HG02759 (cell line): ENCODE results near the gene TUBGCP6.
A peak's percentile ranks its signal among the peaks of the same experiment; 100 is the strongest.

ENCODE experiments used
- ATAC-seq: cut with Tn5 transposase; IDR thresholded peaks from one replicate; pipeline ENCODE4 v1.9.1; 2021; ENCODE audit warnings: mild to moderate bottlenecking, moderate library complexity; ENCODE audit not compliant: unreplicated experiment

TUBGCP6 gene

DNA sequence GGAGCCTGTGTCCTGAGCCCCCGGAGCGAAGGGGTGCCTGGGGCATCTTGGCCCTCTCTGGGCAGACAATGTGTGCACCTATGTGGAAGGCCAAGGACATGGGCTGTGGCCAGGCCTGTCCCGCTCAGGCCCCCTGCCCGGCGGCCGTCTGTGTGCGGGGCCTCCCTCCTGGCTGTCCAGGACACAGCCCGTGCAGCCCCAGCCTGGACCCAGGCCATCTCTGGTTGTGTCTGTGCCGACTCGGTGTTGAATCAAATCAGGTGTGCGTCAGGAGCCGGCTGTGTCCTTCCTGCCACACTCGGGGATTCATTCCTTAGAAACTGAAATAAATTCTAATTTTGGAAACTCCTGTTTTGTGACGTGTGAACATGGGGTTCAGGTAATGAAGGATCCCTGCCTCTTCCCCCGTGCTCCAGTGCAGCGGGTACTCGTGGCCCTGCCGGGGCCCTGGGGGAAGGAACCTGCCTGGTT is 45.5 kb downstream of the TUBGCP6 start:
- no peak for ATAC-seq

DNA sequence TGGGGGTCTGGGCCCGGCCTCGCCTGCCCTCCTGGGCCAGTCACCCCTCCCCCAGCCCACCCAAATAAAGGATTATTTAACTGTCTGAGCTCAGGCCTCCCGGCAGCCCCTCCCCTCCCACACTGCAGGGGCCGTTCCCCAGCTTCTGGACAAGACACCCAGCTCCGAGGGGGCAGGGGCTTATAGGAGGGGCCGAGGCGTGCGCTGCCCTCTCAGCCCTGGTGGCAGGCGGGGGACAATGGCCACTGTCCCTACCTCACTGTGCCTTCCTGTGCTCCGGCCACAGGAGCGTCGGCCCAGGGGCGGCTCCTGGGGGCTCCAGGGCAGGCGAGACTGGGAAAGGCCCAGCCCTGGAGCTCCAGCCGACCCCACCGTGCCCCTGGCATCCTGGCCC is 46.2 kb downstream of the TUBGCP6 start:
- no peak for ATAC-seq

DNA sequence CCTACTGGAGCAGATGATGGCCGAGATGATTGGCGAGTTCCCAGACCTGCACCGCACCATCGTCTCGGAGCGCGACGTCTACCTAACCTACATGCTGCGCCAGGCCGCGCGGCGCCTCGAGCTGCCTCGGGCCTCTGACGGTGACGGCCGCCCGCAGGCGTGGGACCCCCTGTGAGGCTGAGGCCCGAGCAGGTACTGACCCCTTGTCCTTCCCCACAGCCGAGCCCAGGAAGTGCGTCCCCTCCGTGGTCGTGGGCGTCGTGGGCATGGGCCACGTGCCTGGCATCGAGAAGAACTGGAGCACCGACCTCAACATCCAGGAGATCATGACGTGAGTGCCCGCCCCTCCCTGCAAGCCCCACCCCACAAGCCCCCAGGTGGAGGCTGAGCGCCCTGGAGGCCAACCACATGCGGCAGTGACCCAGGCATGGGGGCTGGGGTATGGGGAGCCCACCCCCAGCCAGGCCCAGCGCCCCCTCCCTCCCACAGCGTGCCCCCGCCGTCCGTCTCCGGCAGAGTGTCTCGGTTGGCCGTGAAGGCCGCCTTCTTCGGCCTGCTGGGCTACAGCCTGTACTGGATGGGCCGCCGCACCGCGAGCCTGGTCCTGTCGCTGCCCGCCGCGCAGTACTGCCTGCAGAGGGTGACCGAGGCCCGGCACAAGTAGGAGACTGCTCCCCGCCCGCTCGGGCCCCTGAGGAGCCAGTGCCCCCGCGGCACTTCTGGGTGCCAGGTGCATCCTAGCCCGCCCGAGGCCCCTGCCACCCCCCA is 46.8 kb downstream of the TUBGCP6 start:
- ATAC-seq: no peak

DNA sequence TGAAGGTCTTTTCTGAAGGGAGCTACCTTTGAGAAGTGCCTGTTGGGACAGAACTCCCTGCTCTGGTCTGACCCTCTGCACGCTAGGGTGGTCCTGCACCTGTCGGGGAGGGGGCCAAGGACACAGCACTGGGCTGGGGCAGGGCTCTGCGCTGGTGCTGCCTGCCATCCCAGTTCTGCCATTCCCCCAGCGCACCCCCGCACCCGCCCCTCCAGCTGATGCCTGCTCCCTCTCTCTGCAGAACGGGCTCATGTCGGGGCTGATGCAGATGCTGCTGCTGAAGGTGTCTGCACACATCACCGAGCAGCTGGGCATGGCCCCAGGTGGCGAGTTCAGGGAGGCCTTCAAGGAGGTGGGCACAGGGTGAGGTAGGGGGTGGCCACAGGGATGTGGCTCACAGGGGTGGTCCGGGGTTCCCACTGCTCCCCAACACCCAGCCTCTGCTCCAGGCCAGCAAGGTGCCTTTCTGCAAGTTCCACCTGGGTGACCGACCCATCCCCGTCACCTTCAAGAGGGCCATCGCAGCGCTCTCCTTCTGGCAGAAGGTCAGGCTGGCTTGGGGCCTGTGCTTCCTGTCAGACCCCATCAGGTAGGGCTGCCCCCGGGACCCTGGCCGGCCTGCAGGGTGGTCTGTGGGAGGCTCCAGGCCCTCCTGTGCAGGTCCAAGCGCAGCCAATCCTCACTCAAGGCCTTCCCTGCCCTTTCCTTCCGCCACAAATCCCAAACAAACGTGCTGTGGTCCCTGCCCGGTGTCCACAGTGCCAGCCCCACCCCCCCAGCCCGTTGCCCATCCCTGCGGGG is 47.6 kb downstream of the TUBGCP6 start:
- no peak for ATAC-seq

DNA sequence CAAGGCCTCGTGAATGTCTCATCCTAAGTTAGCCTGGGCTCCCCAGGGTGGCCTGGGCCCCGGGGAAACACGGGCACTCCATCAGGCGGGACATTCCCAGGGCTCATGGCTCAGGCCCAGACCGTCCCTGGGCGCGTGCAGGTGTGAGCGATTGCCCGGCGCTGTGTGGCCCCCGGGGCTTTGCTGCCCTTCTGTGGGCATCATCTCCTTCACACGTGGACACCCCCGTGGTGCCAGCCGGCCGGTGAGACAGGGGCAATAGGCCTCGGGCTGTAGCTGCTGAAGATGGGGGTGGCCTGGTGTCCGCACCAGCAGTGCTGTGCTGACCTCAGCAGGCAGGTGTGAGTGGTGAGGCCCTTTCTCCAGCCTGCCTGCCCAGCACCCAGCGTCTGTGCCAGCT is 48.6 kb downstream of the TUBGCP6 start:
- no peak for ATAC-seq

DNA sequence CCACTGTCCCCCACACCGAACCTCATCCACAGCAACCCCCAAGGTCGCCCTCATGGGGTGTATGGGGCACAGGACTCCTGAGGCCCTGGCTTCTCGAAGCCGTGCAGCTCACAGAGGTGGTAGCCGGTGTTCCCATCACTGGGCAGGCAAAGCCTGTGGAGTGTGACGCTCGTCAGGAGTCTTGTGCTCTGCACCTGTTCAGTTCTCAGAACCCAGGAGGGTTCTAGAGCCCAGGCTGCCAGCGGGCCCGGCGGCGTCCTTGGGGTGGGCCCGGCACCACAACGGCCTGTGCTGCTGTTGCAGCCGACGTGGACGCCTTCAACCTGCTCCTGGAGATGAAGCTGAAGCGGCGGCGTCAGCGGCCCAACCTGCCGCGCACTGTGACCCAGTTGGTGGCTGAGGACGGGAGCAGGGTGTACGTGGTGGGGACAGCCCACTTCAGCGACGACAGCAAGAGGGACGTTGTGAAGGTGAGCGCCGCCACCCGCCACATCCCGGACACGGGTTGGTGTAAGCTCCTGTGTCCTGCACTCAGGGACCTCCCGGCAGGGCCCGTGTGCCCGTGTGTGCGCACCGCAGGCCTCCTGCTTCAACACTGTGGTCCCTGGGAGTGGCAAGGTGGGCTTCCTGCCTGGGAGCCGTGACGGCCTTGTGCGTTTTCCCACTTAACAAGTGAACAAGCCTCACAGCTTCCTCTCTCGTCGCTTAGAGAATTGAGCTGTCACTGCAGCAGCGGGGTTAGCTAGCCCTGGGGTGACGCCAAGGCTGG is 50.6 kb downstream of the TUBGCP6 start:
- no peak for ATAC-seq

DNA sequence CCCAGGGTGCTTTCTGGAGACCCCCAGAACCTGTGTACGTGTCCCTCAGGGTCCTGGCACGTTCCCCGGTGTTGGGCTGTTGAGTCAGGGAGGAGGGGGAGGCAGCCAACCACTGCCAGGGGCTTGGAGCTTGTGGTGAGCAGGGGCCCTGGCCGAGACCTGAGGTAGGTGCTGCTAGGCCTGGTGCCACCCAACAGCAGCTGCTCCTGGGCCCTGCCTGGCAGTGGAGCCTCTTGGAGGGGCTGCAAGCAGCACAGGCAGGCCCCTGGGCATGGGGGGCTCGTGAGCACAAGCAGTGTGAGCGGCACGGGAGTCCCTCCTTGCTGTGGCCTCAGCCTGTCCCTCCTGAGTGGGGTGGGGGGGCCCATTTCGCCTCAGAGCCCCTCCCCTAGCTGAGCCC is 51.2 kb downstream of the TUBGCP6 start:
- no peak for ATAC-seq

DNA sequence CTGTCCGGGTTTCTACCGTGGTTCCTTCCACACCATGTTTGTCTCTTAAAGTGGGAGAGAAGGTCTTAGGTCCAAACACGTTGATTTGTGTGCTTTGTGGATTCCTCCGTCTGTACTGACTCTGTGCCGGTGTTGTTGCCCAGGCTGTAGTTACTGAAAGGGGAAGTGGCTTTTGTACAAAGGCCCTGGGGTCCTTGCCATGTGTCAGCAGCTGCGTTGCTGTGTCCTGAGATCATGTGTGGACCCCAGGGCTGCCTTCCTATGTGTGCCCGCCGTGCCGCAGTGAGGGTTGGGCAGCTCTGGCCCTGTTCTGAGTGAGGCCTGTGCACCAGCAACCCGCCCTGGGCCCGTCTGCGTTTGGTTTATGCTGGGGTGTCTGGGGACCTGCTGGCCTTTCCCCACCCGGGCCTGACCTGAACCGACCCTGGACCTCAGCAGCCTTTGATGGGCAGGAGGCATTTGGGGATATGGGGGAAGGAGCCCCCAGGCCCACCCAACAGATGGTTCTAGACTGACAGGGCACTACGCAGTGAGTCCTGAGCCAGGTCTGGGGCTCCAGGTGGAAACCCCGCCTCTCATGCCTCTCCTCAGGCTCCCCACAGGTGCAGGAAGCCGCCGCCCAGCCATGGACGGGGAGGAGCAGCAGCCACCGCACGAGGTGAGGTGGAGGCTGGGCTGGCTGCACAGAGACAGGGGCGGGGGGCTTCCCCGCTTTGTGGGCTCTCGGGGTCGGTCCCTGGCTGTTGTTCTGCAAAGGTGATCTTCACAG is 52.2 kb downstream of the TUBGCP6 start:
- no peak for ATAC-seq

DNA sequence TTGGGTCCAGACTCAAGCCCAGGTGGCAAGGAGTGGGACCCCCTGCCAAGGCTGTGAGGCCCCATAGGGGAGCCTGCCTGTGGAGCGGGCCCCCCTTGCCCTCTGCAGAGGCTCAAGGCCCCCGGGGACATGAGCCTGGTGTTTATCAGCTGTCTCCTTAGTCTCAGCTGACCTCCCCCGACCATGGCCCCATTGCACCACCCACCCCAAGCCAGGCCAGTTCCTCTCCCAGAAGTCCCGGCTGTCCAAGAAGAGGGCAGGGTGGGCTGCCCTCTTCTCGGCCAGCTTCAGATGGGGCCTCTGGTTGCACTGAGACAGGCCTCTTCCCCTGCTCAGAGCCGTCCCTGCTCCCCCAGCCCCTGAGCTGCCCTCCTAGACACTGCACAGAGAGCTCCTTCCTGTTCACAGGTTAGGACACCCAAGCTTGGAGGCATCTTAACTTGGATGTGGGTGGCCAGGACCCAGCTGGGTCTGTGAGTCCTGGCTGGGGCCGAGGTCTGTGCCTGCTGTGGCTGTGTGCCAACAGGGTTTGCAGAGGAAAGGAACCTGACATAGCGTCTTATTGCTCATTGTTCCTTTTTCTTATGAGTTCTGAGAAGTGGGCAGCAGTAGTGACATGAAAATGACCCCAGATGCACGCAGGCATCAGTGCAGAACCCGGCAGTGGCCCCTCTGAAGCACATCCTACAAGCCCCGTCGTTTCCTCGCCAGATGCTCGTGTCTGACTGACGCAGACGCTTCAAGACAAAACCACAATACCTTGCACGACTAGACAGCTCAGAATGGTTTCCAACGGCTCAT is 53.7 kb downstream of the TUBGCP6 start:
- no peak for ATAC-seq

DNA sequence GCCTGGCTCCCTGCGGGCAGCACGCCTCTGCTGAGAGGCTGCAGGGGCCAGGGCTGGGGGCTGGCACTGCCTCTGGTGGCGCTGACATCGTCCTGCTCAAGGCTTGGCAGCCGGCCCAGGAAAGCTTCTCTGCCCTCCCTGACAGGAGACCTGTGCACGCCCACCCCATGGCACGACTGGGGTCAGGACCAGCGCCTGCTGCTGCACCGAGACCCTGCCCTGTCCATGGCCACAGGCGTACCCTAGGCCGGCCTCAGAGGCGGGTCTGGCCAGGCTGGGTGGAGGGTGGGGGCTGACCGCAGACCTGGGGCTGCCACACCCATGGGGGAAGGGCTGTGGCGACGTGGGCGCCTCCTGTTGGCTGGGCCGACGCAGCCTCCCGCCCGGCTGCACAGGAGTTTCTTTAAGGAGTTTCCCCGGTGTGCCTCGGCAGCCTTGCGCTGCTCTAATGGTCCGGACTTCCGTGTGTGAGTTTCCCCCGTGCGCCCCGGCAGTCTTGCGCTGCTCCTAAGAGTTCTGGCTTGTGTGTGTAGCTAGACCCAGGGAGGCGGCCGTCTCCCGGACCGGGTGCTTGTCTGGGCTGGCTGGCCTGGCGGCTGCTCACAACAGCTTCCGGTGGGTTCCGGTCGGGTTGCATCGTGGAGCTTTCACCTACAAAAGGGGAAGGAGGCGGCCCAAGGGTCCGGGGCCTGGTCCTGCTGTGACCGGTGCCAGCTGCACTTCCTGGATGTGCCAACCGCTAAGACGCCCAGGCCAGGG is 54.5 kb downstream of the TUBGCP6 start:
- peak; percentile 49 for ATAC-seq

DNA sequence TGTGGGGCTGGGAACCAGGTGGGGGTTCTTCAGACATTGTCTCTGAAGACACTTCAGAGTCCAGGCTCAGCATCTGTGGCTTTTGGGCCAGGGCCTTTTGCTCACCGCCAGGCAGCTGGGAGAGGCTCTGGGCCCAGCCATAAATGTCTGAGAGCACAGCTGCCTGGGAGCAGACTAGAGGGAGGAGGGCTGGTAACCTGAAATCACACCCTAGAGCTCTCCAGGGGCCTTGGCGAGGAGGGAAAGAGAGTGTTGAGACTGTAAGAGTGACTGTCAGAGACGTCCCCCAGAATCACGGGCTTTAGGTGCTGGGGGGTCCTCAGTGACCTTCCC is 55.0 kb downstream of the TUBGCP6 start:
- ATAC-seq: no peak

DNA sequence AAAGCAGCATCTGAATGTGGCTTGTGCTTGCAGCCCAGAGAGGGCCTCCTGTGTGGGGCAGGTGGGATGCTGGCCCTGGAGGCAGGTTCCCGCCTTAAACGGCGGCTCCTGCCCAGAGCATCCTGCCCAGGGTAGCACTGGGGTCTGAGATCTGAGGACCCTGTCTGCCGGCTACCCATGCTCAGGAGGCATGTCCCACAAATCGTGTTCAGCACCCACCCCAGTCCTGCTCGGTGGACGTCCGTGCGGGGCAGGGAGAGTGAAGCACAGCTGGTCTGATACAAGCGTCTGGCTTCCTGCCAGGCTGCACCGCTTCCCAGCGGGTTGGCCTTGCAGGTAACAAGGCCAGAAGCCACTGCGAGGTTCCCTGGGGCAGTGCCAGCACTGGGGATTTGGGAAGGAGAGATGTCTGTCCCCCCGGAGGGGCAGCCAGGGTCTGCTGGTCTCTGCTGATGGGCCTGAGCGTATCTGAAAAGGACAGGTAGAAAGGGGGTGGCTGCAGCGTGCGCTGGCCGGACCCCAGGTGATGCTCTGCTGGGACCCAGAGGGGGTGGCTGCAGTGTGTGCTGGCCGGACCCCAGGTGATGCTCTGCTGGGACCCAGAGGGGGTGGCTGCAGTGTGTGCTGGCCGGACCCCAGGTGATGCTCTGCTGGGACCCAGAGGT is 55.5 kb downstream of the TUBGCP6 start:
- no peak for ATAC-seq

DNA sequence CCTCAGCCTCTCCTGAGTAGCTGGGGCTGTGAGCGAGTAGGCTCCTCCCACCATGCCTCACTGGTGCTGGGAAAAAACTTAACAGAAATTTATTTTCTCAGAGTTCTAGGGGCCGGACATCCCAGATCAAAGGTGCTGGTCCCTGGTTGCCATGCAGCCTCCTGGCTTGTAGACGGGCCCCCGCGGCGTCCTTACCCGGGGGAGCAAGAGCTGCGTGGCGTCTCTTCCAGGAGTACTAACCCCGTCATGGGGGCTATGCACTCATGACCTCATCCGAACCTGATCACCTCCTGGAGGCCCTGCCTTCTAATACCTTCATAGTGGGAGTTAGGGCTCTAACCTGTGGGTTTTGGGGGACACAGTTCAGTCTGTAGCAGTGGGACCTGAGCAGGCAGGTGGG is 56.5 kb downstream of the TUBGCP6 start:
- no peak for ATAC-seq

DNA sequence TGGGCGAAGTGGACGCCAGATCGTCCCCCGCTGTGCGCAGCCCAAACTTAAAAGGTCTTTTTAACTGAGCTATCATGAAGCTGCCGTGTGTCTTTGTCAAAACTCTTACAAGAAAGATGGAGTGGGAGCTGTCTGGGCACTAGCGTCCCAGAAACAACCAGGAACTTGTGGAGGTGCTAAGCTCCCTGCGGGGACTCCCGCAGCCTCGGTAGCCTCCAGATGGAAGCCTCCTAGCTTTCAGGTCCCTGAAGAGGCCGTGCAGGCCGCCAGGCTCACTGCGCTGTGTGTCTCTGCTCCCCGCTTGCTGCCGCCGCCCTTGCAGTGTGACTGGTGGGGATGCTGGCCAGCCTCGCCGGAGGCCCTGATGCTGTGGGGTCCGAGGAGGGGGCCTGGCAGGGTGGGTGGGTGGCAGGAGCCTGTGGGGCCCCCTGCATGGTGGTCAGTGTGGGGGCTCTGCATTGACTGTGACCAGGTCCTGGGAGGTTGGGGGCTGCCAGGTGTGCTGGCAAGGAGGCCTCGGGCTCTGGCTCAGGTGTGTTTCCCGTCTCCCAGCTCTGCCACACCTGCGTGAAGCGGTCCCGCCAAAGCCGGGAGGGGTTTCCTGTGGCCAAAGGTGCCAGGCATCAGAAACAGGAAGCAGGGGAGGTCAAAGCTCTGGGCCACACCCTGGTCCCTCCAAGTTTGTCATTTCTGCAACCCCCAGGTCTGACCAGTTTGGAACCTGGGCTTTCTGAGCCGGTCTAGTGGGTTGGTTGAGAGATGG is 57.9 kb downstream of the TUBGCP6 start:
- ATAC-seq: no peak

DNA sequence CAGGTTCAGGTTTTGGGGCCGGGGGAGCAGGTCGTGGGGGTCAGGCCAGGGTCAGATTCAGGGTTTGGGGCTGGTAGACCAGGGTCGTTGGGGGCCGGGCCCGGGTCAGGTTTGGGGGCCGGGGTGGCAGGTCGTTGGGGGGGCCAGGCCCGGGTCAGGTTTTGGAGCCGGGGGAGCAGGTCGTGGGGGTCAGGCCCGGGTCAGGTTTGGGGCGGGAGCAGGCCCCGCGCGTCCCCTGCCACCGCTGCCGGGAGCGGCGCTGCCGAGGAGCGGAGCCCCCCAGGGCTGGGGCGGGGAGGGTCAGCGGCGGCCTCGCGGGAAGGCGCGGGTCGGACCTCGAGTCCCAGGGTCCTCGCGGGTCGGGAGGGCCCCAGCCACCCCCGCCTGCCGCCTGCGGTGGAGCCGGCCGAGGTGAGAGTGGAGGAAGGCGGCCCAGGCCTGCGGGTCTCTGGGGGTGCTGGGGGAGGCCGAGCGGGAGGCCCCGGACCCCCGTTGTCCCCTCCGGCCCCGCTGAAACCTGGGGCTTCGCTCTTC is 58.6 kb downstream of the TUBGCP6 start:
- ATAC-seq: no peak

DNA sequence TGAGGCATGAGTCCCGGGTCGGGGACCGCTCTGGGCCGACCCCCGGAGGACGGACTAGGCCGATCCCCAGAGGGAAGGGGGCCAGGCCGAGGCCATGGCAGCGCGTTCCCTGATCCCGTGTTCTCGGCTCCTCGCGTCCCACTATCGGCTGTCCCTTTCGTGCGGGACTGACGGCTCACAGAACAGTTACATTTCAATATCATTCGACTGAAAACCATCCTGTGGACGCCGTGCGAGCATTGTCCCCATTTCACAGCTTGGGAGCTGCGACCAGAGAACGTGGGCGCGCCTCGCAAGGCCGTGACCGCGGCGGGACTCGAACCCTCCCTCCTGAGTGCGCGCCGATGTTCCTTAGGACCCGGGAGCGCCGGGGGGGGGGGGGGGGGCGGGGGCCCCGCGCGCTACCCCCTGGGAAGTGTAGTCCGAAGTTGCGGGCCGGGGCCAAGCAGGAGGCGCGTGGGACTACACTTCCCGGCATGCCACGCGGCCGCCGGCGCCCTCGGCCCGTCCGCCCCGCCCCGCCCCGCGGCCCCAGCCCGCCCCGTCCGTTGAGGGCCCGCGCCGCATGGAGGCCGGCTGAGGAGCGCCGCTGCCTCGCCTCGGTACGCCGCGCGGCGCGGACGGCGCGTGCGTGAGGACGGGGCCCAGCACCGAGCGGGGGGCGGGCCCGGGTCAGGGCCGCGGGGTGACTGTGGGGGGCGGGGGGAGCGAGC is 59.3 kb downstream of the TUBGCP6 start, which contains the start of gene TRABD:
TSS of gene TRABD (plus strand) at position 539 of the 713 bp plus-strand sequence. CDS start 7,148 bp downstream, outside the sequence.
- peak; percentile 51 for ATAC-seq

DNA sequence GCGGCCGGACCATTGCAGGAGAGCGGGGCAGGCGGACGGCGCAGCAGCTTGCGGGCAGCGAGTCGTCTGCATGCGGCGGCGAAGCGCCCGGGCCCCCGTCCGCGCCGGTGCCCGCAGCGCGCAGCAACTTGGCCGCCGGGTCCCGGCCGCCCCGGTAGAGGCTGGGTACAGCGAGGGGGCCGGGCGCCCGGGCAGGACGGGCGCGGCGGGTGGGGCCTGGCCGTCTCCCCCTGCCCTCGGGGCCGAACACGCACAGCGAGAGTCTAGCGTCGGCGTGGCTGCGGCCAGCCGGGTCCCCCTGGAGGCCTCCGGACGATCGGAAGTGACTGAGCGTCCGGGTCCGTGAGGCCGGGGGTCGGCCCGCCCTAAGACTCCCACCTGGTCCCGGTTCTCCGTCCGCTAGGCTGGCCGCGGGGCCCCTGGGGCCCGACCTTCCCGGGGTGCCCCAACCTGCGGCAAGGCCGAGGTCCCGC is 59.9 kb downstream of the TUBGCP6 start:
- ATAC-seq: no peak
